Hindlimb muscle (tissue), 1 donor: ENCODE measurements around the gene FAM72C. TPM values are rescaled to one million over a fixed set of nuclear protein-coding genes. Genes with fewer than 3 reads are reported as not detected.
"Not testable (repeated sequence)": the region's sequence is repeated elsewhere in the genome, so short reads cannot be mapped to it uniquely, and the experiment has no call there.

Experiments
- DNase-seq: peaks from one replicate; pipeline ENCODE4 v3.0.0-alpha.2; 2013
- polyA plus RNA-seq: library from polyadenylated mRNA; unstranded; fragments of 120-200 nt; gene quantifications from one replicate; pipeline ENCODE4 v1.2.1, GENCODE V29; 2013; ENCODE audit not compliant: insufficient read length

Gene FAM72C
- polyA plus RNA-seq, 1 donor = not detected

GRCh38 chr1:143984721-143985473 lies 13.1 kb upstream of the FAM72C start:
- DNase-seq = not testable (repeated sequence)

DNA sequence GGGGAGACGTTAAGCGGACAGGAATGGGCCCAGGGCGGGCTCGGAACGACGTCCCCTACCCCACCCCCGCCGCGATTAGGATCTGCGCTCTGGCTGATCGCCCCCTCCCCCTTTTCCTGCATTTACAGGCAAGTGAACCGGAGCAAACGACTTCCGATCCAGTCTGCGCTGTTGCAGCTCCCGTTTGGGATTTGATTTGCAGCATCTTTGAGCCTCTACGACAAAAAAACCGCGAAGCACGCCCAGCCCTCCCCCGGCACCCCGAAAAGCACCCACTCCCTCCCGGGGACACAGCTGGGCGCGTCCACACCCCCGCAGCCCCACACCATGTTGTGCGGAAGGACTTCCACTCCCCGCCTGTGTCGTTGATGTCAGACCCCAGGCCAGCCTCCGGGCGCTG lies 2.6 kb upstream of the FAM72C start:
- DNase-seq = not testable (repeated sequence)

DNA sequence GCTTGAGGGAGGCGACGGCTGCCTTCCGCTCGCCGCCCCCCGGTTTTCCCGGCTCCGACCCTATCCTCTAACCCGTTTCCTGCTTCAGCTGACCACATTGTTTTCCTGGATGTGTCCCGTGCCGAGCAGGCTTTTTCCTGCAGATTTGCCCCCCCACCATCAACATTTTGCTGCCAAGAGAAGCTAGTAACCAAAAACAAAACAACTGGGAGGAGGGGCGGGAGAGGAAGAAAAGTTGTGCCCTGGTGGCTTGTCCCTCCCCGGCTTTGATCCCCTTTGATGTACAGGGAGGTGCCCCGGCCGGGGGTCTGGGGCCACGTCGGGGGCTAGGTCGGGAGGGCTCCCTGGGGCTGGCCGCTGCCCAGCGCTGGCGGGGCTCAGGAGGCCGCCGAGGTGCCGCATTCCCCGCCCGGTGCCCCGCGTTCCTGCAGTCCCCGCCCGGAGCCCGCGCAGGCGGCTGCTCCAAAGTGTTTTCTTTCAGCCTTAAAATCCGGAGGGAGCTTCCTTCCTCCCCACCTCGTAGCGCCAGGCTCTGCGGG lies 2.2 kb upstream of the FAM72C start:
- DNase-seq = not testable (repeated sequence)

- not testable (repeated sequence) for DNase-seq
Observed at GRCh38 chr1:143972753-143973326, 1.1 kb upstream of the FAM72C start.

GRCh38 chr1:143965860-143966259 lies 5.9 kb downstream of the FAM72C start:
- DNase-seq = not testable (repeated sequence)

- DNase-seq = not testable (repeated sequence)
Observed at GRCh38 chr1:143964294-143964693, 7.5 kb downstream of the FAM72C start.

GRCh38 chr1:143955930-143956329 lies 15.9 kb downstream of the FAM72C start:
- not testable (repeated sequence) for DNase-seq

GRCh38 chr1:143952913-143953312 lies 18.9 kb downstream of the FAM72C start:
- not testable (repeated sequence) for DNase-seq

DNA sequence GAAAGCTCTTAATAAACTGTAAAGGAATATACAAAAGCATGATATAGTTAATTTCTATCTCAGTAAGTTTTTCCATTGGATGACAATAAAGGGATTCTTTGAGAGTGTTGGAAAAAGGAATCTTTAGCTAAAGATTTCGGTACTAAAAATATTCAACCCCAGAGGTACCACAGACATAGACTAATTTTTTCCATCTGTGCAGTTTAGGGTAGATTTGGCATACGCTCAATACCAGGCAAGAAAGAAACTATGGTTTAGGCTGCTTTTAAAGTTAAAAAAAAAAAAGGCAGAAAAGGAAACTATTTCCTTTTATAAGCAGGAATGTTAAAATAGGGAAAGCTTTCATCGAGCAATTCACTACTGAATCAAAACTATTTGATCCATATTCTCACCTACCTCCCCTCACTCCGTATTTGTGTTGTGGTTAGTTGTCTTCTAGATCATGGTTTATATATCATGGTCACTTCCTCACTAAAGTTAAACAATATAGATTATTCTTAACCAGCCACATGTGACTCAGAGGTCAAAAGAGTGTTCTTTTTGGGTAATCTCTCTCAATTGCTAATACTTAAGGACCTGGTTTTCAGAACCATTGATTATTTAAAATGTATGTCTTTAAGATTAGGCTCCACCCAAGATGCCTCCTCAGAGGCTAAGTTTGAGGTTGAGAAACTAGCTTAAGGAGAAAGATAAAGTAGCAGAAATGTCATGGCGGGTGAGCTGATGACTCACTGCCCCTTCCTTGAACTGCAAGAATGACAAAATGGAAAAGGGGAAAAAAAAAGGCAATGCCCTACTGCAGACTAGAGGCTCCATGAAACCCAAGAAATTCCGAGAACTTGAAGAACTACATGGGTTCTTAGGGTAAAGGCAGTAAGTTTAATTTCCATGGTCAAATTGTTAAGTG lies 20.0 kb downstream of the FAM72C start:
- DNase-seq = not testable (repeated sequence)

GRCh38 chr1:143947749-143948148 lies 24.0 kb downstream of the FAM72C start:
- DNase-seq = not testable (repeated sequence)

DNA sequence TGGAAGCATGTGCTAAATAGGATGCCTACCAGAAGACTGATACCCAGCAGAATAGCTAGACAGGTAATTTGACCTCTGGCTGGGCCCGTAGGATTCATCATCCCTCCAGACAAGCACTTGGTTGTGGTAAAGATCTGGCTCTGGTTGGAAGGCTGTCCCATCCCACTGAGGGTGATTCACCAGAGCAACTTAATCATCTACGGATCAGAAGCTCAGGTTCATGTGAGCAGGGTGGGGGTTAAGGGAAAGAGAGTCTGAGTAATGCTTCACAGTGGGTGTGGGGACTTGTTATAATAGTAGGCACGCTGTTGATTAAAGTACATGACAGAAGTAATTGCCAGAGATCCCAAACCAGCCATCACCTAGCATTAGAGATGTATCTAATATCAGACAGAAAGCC lies 26.5 kb downstream of the FAM72C start:
- DNase-seq = not testable (repeated sequence)

- DNase-seq = not testable (repeated sequence)
Observed at GRCh38 chr1:143944576-143945240, 27.1 kb downstream of the FAM72C start.

GRCh38 chr1:143943319-143943978 lies 28.3 kb downstream of the FAM72C start:
- DNase-seq = not testable (repeated sequence)

DNA sequence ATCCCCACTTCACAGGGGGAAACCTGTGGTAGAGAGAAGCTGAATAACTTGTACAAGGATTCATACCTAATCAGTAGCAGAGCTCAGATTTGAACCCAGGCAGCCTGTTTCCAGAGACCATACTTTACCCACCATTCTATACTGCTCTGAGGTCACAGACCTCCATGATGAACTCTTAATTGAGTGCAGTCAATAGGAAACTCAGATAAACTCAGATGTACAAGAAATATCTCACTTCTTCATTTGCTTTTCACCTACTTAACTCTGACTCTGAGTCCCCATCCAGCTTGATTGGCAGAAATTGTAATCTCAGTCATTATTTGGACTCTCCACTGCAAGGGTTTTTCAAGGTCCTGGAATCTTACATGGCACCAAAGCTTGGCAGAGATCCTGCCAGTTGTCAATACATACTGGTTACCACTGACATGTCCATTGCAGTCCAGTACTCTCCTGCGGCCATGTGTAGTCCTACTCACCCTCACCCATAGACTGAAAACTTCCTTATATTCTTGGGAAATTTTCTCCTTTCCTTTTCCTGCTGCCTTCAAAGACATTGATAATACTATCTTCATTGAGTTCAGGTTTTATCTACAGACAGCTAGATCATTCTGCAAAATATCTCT lies 29.4 kb downstream of the FAM72C start:
- DNase-seq = not testable (repeated sequence)

DNA sequence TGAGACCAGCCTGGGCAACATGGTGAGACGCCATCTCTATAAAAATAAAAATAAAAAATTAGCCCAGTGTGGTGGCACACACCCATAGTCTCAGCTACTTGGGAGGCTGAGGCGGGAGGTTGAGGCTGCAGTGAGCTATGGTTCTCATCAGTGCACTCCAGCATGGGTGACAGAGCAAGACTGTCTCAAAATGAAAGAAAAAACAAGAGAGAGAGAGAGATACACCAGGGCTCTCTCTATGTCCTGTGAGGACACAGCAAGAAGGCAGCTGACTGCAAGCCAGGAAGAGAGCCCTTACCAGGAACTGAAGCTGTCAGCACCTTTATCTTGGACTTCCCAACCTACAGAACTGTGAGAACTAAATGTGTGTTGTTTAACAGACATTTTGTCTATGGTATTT lies 32.1 kb downstream of the FAM72C start:
- DNase-seq = not testable (repeated sequence)

DNA sequence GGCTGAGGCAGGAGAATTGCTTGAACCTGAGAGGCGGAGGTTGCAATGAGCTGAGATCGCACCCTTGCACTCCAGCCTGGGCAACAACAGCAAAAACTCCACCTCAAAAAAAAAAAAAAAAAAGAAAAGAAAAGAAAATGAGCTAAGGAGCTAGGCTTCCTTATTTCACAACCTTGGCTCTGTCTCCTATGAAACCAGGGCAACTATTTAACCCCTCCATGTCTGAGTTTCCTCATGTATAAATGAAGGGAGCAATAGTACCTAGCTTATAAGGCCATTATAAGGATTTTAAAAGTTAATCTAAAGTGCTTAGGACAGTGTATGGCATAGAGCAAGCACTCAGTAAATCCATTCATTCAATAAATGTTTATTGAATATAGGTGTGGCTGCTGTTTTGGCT lies 32.9 kb downstream of the FAM72C start:
- DNase-seq = not testable (repeated sequence)

- DNase-seq = not testable (repeated sequence)
Observed at GRCh38 chr1:143936457-143937115, 35.2 kb downstream of the FAM72C start.

DNA sequence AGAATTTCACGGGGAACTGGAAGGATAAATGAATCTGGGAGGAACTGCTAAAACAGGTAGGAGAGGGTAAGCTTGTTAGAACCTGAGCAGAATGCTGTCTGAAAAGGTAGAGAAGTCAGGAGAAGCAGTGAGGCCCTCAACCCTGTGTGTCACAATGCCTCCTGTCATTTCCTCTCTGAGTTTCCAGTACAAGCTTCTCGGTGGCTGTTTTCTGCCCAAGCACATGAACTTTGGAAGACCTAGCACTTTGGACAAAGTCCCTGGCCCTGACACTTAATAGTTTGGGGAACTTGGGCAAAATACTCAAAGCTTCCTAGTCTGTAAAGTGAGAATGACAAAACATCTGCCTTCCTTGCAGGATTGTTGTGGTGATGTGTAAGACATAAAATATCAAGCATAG lies 52.7 kb downstream of the FAM72C start:
- DNase-seq = not testable (repeated sequence)

- not testable (repeated sequence) for DNase-seq
Observed at GRCh38 chr1:143918552-143918951, 53.2 kb downstream of the FAM72C start.

GRCh38 chr1:143913705-143914104 lies 58.1 kb downstream of the FAM72C start:
- DNase-seq = not testable (repeated sequence)
